GM12874 (cell line): ENCODE data around the gene KCNB1.

Experiments
- TF ChIP-seq, protein P1 (sequence below): IDR thresholded peaks from 2 replicates; pipeline ENCODE4 v1.5.1; 2011; ENCODE audit warnings: low read depth, mild to moderate bottlenecking, control low read depth, low read length, moderate library complexity; ENCODE audit not compliant: insufficient read depth

Gene KCNB1

DNA sequence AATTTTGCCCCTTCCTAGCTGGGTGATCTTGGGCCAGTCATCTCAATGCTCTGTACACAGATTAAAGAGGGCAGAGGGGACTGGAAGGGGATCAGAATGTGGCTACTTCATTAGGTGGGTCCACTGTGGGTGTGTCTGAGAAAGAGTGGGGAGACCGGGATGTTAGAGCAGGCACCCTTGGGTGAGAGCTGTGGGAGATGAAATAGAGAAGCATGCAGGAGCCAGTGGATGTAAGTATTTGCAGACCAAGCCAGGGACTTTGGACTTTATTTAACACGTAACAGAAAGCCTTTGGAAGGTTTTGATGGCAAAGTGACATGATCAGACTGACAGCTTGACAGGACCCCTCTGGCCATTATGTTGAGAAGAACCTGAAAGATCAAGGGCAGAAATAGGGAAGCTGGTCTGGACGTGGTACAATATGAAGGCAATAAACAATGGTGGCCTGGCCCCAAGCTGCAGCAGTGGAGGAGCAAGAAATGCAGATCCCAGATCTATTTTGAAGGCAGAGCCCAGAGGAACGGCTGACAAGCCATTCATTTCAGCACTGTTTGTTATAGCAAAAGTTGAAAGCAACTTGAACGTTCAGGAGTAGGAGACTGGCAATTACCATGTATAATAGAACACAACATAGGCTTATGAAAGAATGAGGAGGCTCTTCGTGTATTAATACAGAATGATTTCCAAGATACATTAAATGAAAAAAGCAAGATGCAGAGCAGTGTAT lies 122.1 kb downstream of the KCNB1 start:
- TF ChIP-seq, protein P1, sequence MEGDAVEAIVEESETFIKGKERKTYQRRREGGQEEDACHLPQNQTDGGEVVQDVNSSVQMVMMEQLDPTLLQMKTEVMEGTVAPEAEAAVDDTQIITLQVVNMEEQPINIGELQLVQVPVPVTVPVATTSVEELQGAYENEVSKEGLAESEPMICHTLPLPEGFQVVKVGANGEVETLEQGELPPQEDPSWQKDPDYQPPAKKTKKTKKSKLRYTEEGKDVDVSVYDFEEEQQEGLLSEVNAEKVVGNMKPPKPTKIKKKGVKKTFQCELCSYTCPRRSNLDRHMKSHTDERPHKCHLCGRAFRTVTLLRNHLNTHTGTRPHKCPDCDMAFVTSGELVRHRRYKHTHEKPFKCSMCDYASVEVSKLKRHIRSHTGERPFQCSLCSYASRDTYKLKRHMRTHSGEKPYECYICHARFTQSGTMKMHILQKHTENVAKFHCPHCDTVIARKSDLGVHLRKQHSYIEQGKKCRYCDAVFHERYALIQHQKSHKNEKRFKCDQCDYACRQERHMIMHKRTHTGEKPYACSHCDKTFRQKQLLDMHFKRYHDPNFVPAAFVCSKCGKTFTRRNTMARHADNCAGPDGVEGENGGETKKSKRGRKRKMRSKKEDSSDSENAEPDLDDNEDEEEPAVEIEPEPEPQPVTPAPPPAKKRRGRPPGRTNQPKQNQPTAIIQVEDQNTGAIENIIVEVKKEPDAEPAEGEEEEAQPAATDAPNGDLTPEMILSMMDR: no peak

DNA sequence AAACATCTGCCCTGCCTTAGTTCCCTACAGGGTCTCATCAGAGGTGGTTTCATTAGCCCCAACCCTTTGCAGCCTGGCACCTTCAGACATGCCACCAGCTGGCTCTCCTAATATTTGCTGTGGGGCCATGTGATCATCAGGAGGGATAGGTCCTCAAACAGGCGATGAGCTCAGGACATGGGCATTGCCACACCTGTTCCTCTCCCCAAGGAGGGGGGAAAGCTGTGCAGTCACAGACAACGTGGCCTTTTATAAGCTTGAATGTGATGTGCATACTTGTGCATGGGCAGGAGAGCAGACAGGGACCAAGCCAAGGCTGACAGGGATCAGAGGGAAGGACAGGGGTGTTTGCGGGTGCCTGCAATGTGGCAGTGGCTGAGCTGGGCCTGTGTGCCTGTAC lies 125.8 kb downstream of the KCNB1 start:
- TF ChIP-seq, protein P1: no peak

DNA sequence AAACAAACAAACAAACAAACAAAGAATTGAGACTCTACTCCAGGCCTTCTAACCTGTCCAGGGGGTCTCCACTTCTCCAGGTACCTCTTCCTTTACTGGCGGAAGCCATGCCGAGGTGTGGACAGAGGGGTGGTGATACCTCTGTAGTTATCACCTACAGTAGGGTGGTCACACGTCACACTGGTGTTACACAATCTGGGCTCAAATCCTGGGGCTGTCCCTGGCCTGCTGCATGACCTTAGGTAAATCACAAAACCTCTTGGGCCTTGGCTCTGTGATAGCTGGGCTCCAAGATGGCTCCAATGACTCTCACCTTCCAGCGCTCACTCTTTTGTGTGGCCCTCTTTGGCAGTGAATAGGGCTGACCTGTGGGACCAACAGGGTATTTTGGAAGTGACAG lies 127.8 kb downstream of the KCNB1 start:
- TF ChIP-seq, protein P1: no peak

DNA sequence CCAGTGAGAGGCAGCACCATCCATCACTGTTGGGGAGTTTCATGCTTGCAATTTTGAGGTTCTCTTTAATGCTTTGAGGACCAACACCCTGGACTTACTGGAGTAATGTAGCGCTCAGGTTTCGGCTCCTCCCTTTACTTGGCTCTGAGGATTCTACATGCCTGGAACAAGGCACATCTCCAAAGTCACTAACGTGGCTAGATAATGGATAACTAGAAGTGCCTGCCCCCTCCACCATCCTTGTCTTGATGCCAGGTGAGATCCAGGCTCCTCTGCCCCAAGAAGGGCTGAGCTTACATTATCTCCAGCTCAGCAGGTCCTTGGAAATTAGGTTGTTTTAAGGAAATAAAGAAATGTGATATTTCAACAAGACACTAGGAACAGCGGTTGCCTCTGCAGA lies 129.1 kb downstream of the KCNB1 start:
- TF ChIP-seq, protein P1: no peak

DNA sequence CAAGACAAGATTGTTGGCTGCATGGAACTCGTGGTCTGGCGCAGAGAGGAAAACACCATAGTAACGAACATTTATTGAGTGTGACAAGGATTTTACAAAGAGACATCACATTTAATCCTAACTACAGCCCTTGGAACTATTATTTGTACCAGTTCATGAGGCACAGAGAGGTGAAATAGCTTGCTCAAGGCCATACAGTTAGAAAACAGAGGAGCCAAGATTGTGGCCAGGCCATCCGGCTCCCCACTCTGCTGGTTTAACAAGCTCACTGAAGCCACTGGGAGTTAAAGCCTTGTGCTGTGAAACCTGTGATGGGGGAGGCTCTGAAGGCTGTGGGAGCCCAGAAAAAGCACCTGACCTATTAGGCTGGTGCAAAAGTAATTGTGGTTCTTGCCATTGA lies 129.7 kb downstream of the KCNB1 start:
- TF ChIP-seq, protein P1: no peak

DNA sequence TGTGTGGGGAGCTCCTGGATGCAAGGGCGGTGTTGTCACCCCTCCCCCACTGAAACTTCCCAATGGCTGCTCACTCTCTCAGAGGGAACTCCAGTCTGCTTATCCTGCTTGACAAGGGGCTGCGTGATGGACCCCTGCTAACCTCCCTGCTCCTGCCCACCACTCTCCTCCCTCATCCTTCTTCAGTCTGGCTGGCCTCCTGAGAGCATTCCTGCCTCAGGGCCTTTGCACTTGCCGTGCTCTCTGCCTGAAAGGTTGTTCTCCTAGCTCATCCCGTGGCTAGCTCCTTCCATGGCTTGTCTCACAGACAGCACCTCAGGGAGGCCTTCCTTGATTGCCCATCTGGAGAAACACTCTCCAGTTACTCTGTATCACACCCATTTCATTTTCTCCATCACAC lies 130.7 kb downstream of the KCNB1 start:
- TF ChIP-seq, protein P1: no peak

DNA sequence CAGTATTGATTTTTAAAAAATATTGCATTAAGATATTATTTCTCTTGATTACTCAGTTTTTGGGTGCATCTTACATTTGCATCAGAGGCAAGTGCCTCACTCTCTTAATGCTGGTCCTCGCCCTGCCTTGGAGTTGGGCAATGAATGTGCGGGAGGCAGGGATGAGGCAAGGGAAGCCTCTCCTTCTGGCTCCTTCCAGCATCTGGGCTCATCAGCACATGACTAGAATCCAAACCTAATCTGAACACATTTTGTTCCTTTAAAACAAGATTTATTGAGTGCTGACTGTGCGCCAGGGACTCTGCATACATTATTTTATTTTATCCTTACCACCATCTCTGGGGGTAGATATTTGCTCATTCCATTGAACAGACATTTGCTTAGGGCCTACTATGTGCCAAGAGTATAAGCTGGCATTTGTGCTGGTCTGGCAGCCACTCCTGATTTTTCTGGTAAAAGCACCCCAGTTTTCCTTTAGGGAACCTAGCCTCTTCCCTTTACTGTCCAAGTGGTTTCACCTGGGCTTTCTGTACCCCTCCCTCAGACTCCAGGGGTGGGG lies 132.7 kb downstream of the KCNB1 start:
- TF ChIP-seq, protein P1: no peak
